GM18870 (cell line): ENCODE measurements around the gene DENND2C.

Experiments
- ATAC-seq: cut with Tn5 transposase; IDR thresholded peaks from one replicate; pipeline ENCODE4 v1.9.1; 2021; ENCODE audit warnings: moderate library complexity; ENCODE audit not compliant: unreplicated experiment

The DENND2C gene

DNA sequence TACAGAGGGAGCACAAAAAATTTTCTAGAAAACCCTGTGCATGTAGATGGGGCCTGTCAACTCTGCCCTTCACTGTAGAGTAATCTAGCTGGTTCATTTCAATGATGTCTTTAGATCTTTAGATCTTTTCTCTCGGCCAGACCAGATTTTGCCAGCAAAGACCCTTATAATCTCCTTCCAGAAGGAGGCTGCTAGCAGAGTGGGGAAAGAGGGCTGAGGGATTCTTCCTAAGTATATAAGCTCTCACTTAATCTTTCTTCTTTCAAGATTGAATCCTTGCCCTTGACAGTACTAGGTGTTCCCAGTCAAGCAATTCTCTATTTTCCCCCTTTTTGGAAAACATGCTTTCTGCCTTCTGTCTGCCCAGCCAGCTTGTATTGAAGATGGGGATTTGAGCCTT, 122.8 kb downstream of the DENND2C start:
- ATAC-seq = no peak

DNA sequence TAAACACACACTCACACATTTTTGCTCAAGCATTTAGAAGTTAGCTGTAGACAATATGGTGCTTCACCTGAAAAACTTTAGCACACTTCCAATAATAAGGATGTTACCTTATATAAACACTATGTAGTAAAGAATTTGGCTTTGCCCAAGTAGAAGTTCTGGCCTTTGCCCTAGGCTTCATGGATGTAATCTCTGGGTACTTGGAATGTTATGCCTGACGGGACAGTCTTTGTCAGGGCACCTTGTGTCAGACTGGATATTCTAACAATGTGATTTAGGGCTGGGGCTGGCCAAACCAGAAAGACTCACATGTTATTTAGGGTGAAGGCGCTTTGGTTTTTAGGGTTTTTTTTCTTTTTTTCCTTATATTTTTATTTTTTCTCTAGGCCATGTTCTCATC, 124.1 kb downstream of the DENND2C start:
- ATAC-seq = no peak

DNA sequence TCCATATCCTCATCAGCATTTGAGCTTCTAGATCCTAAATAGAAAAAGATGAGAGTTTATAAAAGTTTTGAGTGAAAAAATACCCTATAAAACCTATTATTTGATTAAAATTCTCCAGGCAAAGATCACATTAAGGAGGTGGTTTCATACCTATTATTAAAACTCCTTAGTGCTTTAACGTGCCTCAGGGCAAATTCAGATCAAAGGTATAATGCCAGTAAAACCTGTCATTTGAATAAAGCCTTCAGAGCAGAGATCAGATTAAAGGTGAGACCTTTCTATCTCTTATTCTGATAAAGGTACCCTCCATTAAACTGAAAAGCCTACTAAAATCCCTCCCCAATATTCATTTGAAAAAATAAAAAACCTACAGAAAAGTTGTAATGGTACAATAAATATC, 124.5 kb downstream of the DENND2C start:
- no peak for ATAC-seq

DNA sequence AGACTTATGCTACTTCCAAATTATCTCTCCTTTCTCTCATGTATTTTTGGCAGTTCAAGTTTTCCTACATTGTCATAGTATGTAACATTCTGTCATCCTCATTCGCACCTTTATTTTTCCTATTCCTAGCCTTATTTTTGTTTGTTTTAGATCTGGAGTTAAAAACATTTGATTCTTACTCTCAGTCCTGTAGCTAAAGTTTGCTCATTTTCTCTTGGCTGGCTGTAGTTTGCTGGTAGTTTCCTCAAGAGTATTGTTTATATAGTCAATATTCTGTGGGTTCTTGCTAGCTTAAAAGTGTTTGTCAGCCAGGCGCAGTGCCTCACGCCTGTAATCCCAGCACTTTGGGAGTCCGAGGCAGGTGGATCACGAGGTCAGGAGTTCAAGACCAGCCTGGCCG, 129.0 kb downstream of the DENND2C start:
- no peak for ATAC-seq

DNA sequence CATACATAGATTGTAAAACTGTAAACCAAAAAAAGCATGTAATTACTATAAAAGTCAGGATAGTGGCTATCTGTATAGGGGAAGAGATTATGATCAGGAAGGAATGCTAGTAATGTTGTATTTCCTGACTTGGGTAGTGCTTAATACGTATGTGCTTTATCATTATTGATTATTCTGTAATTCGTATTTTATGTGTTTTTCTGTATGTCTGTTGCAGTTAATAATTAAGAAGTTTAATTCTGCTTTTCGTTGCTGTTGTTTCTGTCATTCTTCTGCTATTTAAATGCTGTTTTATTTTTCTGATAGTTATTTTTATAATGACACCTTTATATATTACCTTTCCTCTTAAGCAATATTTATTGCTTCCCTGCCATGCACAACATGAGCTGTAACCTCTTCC, 129.6 kb downstream of the DENND2C start:
- ATAC-seq = no peak

DNA sequence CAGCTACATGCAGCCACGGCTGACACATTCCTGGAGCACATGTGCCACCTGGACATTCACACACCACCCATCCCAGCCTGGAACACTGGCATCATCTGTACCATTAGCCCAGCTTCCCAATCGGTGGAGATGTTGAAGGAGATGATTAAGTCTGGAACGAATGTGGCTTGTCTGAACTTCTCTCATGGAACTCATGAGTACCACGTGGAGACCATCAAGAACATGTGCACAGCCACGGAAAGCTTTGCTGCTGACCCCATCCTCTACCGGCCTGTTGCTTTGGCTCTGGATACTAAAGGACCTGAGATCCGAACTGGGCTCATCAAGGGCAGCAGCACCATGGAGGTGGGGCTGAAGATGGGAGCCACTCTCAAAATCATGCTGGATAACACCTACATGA, 133.8 kb downstream of the DENND2C start:
- ATAC-seq = no peak

DNA sequence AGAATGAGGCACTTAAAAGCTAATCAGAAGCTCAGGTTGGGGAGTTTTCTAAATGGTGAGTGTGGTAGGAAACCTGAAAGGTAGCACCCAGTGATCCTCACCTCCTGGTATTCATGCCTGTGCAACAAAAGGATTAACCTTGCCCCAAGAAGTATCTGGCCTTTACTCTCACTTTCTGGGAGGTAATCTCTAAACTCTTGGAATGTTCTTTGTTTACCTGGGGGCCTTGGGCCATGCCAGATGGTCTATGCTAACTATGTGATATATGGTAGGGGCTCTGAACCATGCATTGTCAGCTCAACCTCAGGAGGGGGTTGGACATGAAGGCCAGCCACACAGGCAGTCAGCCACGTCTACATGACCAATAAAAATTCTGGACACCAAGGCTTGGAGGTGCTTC, 134.4 kb downstream of the DENND2C start:
- ATAC-seq = no peak
